Daoy (cell line): ENCODE data around the gene ATE1. TPM values are rescaled to one million over a fixed set of nuclear protein-coding genes. Genes with fewer than 3 reads are reported as not detected.

ENCODE experiments used
- DNase-seq: peaks from one replicate; pipeline ENCODE4 v3.0.0-alpha.2; 2015; ENCODE audit warnings: low read depth
- total RNA-seq: library from RNA; depleted of rRNA; stranded (reverse); fragments of >200 nt; shearing (Covaris generic); gene quantifications from 2 replicates; pipeline ENCODE4 v1.2.3, GENCODE V29; 2014

The ATE1 gene
- total RNA-seq, 1 experiment from 2014 or later = 18.2 TPM

- no peak for DNase-seq
These were observed 48.4 kb downstream of the ATE1 start for GRCh38 chr10:121879476-121879875.

GRCh38 chr10:121873236-121873635, 54.6 kb downstream of the ATE1 start:
- DNase-seq = no peak

GRCh38 chr10:121870413-121870812, 57.4 kb downstream of the ATE1 start:
- DNase-seq = no peak

GRCh38 chr10:121865554-121865953, 62.3 kb downstream of the ATE1 start:
- no peak for DNase-seq

- DNase-seq = no peak
These were observed 63.2 kb downstream of the ATE1 start for GRCh38 chr10:121864653-121865052.

- no peak for DNase-seq
These were observed 63.7 kb downstream of the ATE1 start for GRCh38 chr10:121864168-121864567.

- no peak for DNase-seq
These were observed 65.2 kb downstream of the ATE1 start for GRCh38 chr10:121862649-121863048.

GRCh38 chr10:121862042-121862441, 65.8 kb downstream of the ATE1 start:
- no peak for DNase-seq

GRCh38 chr10:121860810-121861209, 67.0 kb downstream of the ATE1 start:
- DNase-seq = no peak

GRCh38 chr10:121854809-121855445, 72.9 kb downstream of the ATE1 start:
- DNase-seq = no peak

GRCh38 chr10:121853950-121854349, 73.9 kb downstream of the ATE1 start:
- no peak for DNase-seq

- DNase-seq = no peak
These were observed 76.0 kb downstream of the ATE1 start for GRCh38 chr10:121851786-121852185.

- DNase-seq = no peak
These were observed 79.7 kb downstream of the ATE1 start for GRCh38 chr10:121848082-121848481.

- no peak for DNase-seq
These were observed 81.3 kb downstream of the ATE1 start for GRCh38 chr10:121846555-121846954.

- no peak for DNase-seq
These were observed 82.6 kb downstream of the ATE1 start for GRCh38 chr10:121845044-121845784.

GRCh38 chr10:121844537-121844936, 83.3 kb downstream of the ATE1 start:
- no peak for DNase-seq

GRCh38 chr10:121843379-121843778, 84.5 kb downstream of the ATE1 start:
- DNase-seq = no peak

- no peak for DNase-seq
These were observed 86.0 kb downstream of the ATE1 start for GRCh38 chr10:121841862-121842261.

GRCh38 chr10:121838931-121839330, 88.9 kb downstream of the ATE1 start:
- DNase-seq = no peak

- no peak for DNase-seq
These were observed 89.7 kb downstream of the ATE1 start for GRCh38 chr10:121838149-121838548.

GRCh38 chr10:121836171-121836570, 91.7 kb downstream of the ATE1 start:
- no peak for DNase-seq

GRCh38 chr10:121835376-121835775, 92.5 kb downstream of the ATE1 start:
- DNase-seq = no peak

GRCh38 chr10:121834757-121835156, 93.1 kb downstream of the ATE1 start:
- no peak for DNase-seq

- no peak for DNase-seq
These were observed 94.4 kb downstream of the ATE1 start for GRCh38 chr10:121833387-121833786.
